GM19043 (cell line): ENCODE data around the gene BCO1.

ENCODE experiments used
- ATAC-seq: cut with Tn5 transposase; IDR thresholded peaks from one replicate; pipeline ENCODE4 v1.9.1; 2021; ENCODE audit warnings: low read depth; ENCODE audit not compliant: unreplicated experiment

The BCO1 gene

GRCh38 chr16:81229811-81230210 is 8.7 kb upstream of the BCO1 start:
- no peak for ATAC-seq

- ATAC-seq, result no peak
These were observed 7.5 kb upstream of the BCO1 start for GRCh38 chr16:81231014-81231413.

GRCh38 chr16:81232740-81233367 is 5.6 kb upstream of the BCO1 start:
- ATAC-seq, result no peak

GRCh38 chr16:81237282-81237681 is 1.2 kb upstream of the BCO1 start:
- no peak for ATAC-seq

- no peak for ATAC-seq
These were observed 570 bp upstream of the BCO1 start for GRCh38 chr16:81237942-81238295.

GRCh38 chr16:81239367-81240121 is 1.1 kb downstream of the BCO1 start:
- ATAC-seq, result no peak

GRCh38 chr16:81241706-81242105 is 3.2 kb downstream of the BCO1 start:
- ATAC-seq, result no peak

- no peak for ATAC-seq
These were observed 4.6 kb downstream of the BCO1 start for GRCh38 chr16:81242977-81243618.

- no peak for ATAC-seq
These were observed 5.5 kb downstream of the BCO1 start for GRCh38 chr16:81243942-81244341.

GRCh38 chr16:81251871-81252270 is 13.4 kb downstream of the BCO1 start:
- no peak for ATAC-seq

GRCh38 chr16:81253141-81253540 is 14.7 kb downstream of the BCO1 start:
- ATAC-seq, result no peak

- no peak for ATAC-seq
These were observed 16.5 kb downstream of the BCO1 start for GRCh38 chr16:81254922-81255526.

GRCh38 chr16:81259916-81260315 is 21.4 kb downstream of the BCO1 start:
- ATAC-seq, result no peak

GRCh38 chr16:81261049-81261648 is 22.7 kb downstream of the BCO1 start:
- ATAC-seq, result no peak

- no peak for ATAC-seq
These were observed 25.2 kb downstream of the BCO1 start for GRCh38 chr16:81263470-81264220.

- no peak for ATAC-seq
These were observed 25.9 kb downstream of the BCO1 start for GRCh38 chr16:81264386-81264785.

GRCh38 chr16:81265052-81265451 is 26.6 kb downstream of the BCO1 start:
- ATAC-seq, result no peak

- no peak for ATAC-seq
These were observed 27.4 kb downstream of the BCO1 start for GRCh38 chr16:81265658-81266451.

- no peak for ATAC-seq
These were observed 28.2 kb downstream of the BCO1 start for GRCh38 chr16:81266680-81267095.

GRCh38 chr16:81268509-81268908 is 30.0 kb downstream of the BCO1 start:
- no peak for ATAC-seq
